Neural cell (in vitro differentiated cells): ENCODE results near the gene SLC27A1.

Source experiments
- EP300 ChIP-seq: fragments of 450-650 bp; conservative IDR thresholded peaks from 2 replicates; pipeline ENCODE4 v1.6.1; 2014; ENCODE audit warnings: antibody characterized with exemption, mild to moderate bottlenecking, moderate library complexity; ENCODE audit not compliant: poor library complexity, severe bottlenecking
- EZH2 ChIP-seq: fragments of 200-600, 300-800 bp; shearing (Covaris generic), sonication (generic); IDR thresholded peaks from 2 replicates; pipeline ENCODE4 v1.6.1; 2014; ENCODE audit warnings: antibody characterized with exemption, low read length, borderline replicate concordance, mild to moderate bottlenecking; ENCODE audit not compliant: insufficient read depth, poor library complexity, severe bottlenecking
- REST ChIP-seq: IDR thresholded peaks from 2 replicates; pipeline ENCODE4 v1.6.1; 2012; ENCODE audit warnings: borderline replicate concordance
- SMC3 ChIP-seq: fragments of 450-650 bp; conservative IDR thresholded peaks from 2 replicates; pipeline ENCODE4 v1.6.1; 2014; ENCODE audit warnings: antibody characterized with exemption, mild to moderate bottlenecking, moderate library complexity; ENCODE audit not compliant: poor library complexity
- TAF1 ChIP-seq: IDR thresholded peaks from 2 replicates; pipeline ENCODE4 v1.6.1; 2012; ENCODE audit warnings: low read depth
- TF ChIP-seq, protein P1 (sequence below): fragments of 450-650 bp; IDR thresholded peaks from 2 replicates; pipeline ENCODE4 v1.5.1; 2014; ENCODE audit warnings: antibody characterized with exemption, mild to moderate bottlenecking, moderate library complexity; ENCODE audit not compliant: poor library complexity, severe bottlenecking

- no peak for TF ChIP-seq EP300
- TF ChIP-seq, protein P1, sequence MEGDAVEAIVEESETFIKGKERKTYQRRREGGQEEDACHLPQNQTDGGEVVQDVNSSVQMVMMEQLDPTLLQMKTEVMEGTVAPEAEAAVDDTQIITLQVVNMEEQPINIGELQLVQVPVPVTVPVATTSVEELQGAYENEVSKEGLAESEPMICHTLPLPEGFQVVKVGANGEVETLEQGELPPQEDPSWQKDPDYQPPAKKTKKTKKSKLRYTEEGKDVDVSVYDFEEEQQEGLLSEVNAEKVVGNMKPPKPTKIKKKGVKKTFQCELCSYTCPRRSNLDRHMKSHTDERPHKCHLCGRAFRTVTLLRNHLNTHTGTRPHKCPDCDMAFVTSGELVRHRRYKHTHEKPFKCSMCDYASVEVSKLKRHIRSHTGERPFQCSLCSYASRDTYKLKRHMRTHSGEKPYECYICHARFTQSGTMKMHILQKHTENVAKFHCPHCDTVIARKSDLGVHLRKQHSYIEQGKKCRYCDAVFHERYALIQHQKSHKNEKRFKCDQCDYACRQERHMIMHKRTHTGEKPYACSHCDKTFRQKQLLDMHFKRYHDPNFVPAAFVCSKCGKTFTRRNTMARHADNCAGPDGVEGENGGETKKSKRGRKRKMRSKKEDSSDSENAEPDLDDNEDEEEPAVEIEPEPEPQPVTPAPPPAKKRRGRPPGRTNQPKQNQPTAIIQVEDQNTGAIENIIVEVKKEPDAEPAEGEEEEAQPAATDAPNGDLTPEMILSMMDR, result no peak
- TF ChIP-seq REST, result no peak
- TF ChIP-seq SMC3, result no peak
- TF ChIP-seq TAF1, result no peak
- no peak for TF ChIP-seq EZH2
Observed at GRCh38 chr19:17458970-17459369, 11.4 kb upstream of the SLC27A1 start.
